ENCODE data around the gene CDH24. TPM values are rescaled to one million over a fixed set of nuclear protein-coding genes. Genes with fewer than 3 reads are reported as not detected.
A peak's percentile ranks its signal among the peaks of the same experiment; 100 is the strongest.

CDH24 gene
- total RNA-seq, 1 donor from 2014 or later = 5.9 TPM

GRCh38 chr14:23041729-23042128, 15.6 kb downstream of the CDH24 start:
- TF ChIP-seq CTCF (IDR thresholded peaks at IDR 0.05; ENCODE audit: insufficient read depth, low read length, poor library complexity, severe bottlenecking) = no peak
- no peak for DNase-seq (ENCODE audit: low read depth)
- Histone ChIP-seq H3K4me3 (ENCODE audit: low read depth, low read length) (no peak overlapping the region), H3K36me3 (ENCODE audit: control insufficient read depth, insufficient read depth, low read length) (no peaks in the 10 kb centered on the region), H3K27me3 (ENCODE audit: control insufficient read depth, insufficient read depth, low read length) (no peaks in the 10 kb centered on the region)

GRCh38 chr14:23040100-23040499, 17.2 kb downstream of the CDH24 start:
- Histone ChIP-seq H3K4me3 (ENCODE audit: low read depth, low read length) (no peak overlapping the region), H3K27me3 (ENCODE audit: control insufficient read depth, insufficient read depth, low read length) (no peaks in the 10 kb centered on the region), H3K36me3 (ENCODE audit: control insufficient read depth, insufficient read depth, low read length) (no peaks in the 10 kb centered on the region)
- no peak for TF ChIP-seq CTCF (IDR thresholded peaks at IDR 0.05; ENCODE audit: insufficient read depth, low read length, poor library complexity, severe bottlenecking)
- no peak for DNase-seq (ENCODE audit: low read depth)

- H3K36me3 ChIP-seq (ENCODE audit: control insufficient read depth, insufficient read depth, low read length) = peaks cover 3% of the 10 kb centered on the region
- H3K4me3 ChIP-seq (ENCODE audit: low read depth, low read length) = peak overlapping the region; percentile 81
- DNase-seq (ENCODE audit: low read depth) = no peak
- TF ChIP-seq CTCF (IDR thresholded peaks at IDR 0.05; ENCODE audit: insufficient read depth, low read length, poor library complexity, severe bottlenecking) = no peak
- no peaks in the 10 kb centered on the region for H3K27me3 ChIP-seq (ENCODE audit: control insufficient read depth, insufficient read depth, low read length)
Measured at GRCh38 chr14:23035303-23036144, 21.8 kb downstream of the CDH24 start.

GRCh38 chr14:23034498-23035302, 22.6 kb downstream of the CDH24 start, which contains the start of gene PSMB5:
PSMB5 (minus strand) TSS chr14:23034900; CDS start chr14:23034881, 19 bp downstream.
- no peaks in the 10 kb centered on the region for H3K27me3 ChIP-seq (ENCODE audit: control insufficient read depth, insufficient read depth, low read length)
- TF ChIP-seq CTCF (IDR thresholded peaks at IDR 0.05; ENCODE audit: insufficient read depth, low read length, poor library complexity, severe bottlenecking) = no peak
- peaks cover 3% of the 10 kb centered on the region for H3K36me3 ChIP-seq (ENCODE audit: control insufficient read depth, insufficient read depth, low read length)
- DNase-seq (ENCODE audit: low read depth) = peak; percentile 92
- peak within 1 kb of the TSS; percentile 81 for H3K4me3 ChIP-seq (ENCODE audit: low read depth, low read length)

GRCh38 chr14:23033801-23034497, 23.4 kb downstream of the CDH24 start:
- no peaks in the 10 kb centered on the region for H3K27me3 ChIP-seq (ENCODE audit: control insufficient read depth, insufficient read depth, low read length)
- no peak for TF ChIP-seq CTCF (IDR thresholded peaks at IDR 0.05; ENCODE audit: insufficient read depth, low read length, poor library complexity, severe bottlenecking)
- H3K4me3 ChIP-seq (ENCODE audit: low read depth, low read length) = peak overlapping the region; percentile 81
- peaks cover 3% of the 10 kb centered on the region for H3K36me3 ChIP-seq (ENCODE audit: control insufficient read depth, insufficient read depth, low read length)
- DNase-seq (ENCODE audit: low read depth) = no peak
